Measurements from ENCODE around the gene OR6B3. TPM values are rescaled to one million over a fixed set of nuclear protein-coding genes. Genes with fewer than 3 reads are reported as not detected.

The OR6B3 gene
- total RNA-seq, 4 donors from 2014 or later: not detected

- Histone ChIP-seq H3K27ac (replicated peaks in 1 of 4) (no peak overlapping the region), H3K9me3 (no peaks in the 10 kb centered on the region), H3K4me1 (peaks cover 7 to 21% (median 15%) of the 10 kb centered on the region in 4 donors), H3K4me3 (no peak overlapping the region), H3K36me3 (peaks cover 66 to 80% (median 78%) of the 10 kb centered on the region in 4 donors), H3K27me3 (no peaks in the 10 kb centered on the region)
- no peak for DNase-seq (ENCODE audit: extremely low spot score)
- intact Hi-C loops (cut with DNase I): no loop called here
- WGBS: 92% methylated on average over 11 of the region's 11 CpGs
- TF ChIP-seq POLR2AphosphoS5 (IDR thresholded peaks at IDR 0.05) (no peak), EP300 (IDR thresholded peaks at IDR 0.05) (no peak), CTCF (IDR thresholded peaks at IDR 0.05) (no peak), POLR2A (IDR thresholded peaks at IDR 0.05; ENCODE audit: low read depth) (no peak)
Observed at GRCh38 chr2:240018071-240018750, 35.1 kb downstream of the OR6B3 start.

GRCh38 chr2:240014327-240014726 lies 39.0 kb downstream of the OR6B3 start:
- Histone ChIP-seq H3K27ac (replicated peaks in 1 of 4) (no peak overlapping the region), H3K4me3 (no peak overlapping the region), H3K36me3 (peaks cover 88 to 100% (median 96%) of the 10 kb centered on the region in 4 donors)

GRCh38 chr2:240013343-240013742 lies 40.0 kb downstream of the OR6B3 start:
- no peaks in the 10 kb centered on the region for H3K27me3 ChIP-seq
- peaks cover 85 to 100% (median 96%) of the 10 kb centered on the region in 4 donors for H3K36me3 ChIP-seq
- H3K27ac ChIP-seq (replicated peaks in 1 of 4): no peak overlapping the region
- 88% methylated on average over 1 of the region's 1 CpG for WGBS
- no peak overlapping the region for H3K4me3 ChIP-seq
- DNase-seq (ENCODE audit: extremely low spot score): no peak
- no peaks in the 10 kb centered on the region for H3K4me1 ChIP-seq
- H3K9me3 ChIP-seq: no peaks in the 10 kb centered on the region
- intact Hi-C loops (cut with DNase I): no loop called here
- TF ChIP-seq POLR2AphosphoS5 (IDR thresholded peaks at IDR 0.05) (no peak), EP300 (IDR thresholded peaks at IDR 0.05) (no peak)

More at GRCh38 chr2:240014327-240014726, 39.0 kb downstream of the OR6B3 start:
- DNase-seq (ENCODE audit: extremely low spot score): no peak
- no peaks in the 10 kb centered on the region for H3K4me1 ChIP-seq
- intact Hi-C loops (cut with DNase I): no loop called here
- H3K9me3 ChIP-seq: no peaks in the 10 kb centered on the region
- no peak for TF ChIP-seq CTCF (IDR thresholded peaks at IDR 0.05)
- TF ChIP-seq EP300 (IDR thresholded peaks at IDR 0.05): no peak
- no peak for TF ChIP-seq POLR2A (IDR thresholded peaks at IDR 0.05; ENCODE audit: low read depth)
- H3K27me3 ChIP-seq: no peaks in the 10 kb centered on the region
- WGBS: 92% methylated on average over 9 of the region's 9 CpGs

- WGBS: 59% methylated on average over 7 of the region's 7 CpGs
- Histone ChIP-seq H3K9me3 (no peaks in the 10 kb centered on the region), H3K27ac (replicated peaks in 1 of 4) (no peak overlapping the region), H3K4me3 (no peak overlapping the region), H3K36me3 (peaks cover 60 to 100% (median 98%) of the 10 kb centered on the region in 4 donors), H3K4me1 (no peaks in the 10 kb centered on the region), H3K27me3 (no peaks in the 10 kb centered on the region)
- TF ChIP-seq CTCF (IDR thresholded peaks at IDR 0.05) (no peak), POLR2A (IDR thresholded peaks at IDR 0.05; ENCODE audit: low read depth) (no peak), EP300 (IDR thresholded peaks at IDR 0.05) (no peak), POLR2AphosphoS5 (IDR thresholded peaks at IDR 0.05) (no peak)
- no peak for DNase-seq (ENCODE audit: extremely low spot score)
- intact Hi-C loops (cut with DNase I): no loop called here
Observed at GRCh38 chr2:240002983-240003382, 50.3 kb downstream of the OR6B3 start.

- Histone ChIP-seq H3K4me1 (no peaks in the 10 kb centered on the region), H3K27ac (replicated peaks in 1 of 4) (no peak overlapping the region), H3K4me3 (no peak overlapping the region), H3K9me3 (no peaks in the 10 kb centered on the region), H3K27me3 (no peaks in the 10 kb centered on the region), H3K36me3 (peaks cover 45 to 91% (median 78%) of the 10 kb centered on the region in 4 donors)
- TF ChIP-seq POLR2AphosphoS5 (IDR thresholded peaks at IDR 0.05): no peak
- no peak for TF ChIP-seq CTCF (IDR thresholded peaks at IDR 0.05)
- no peak for TF ChIP-seq EP300 (IDR thresholded peaks at IDR 0.05)
- TF ChIP-seq POLR2A (IDR thresholded peaks at IDR 0.05; ENCODE audit: low read depth): no peak
- 91% methylated on average over 11 of the region's 11 CpGs for WGBS
- no peak for DNase-seq (ENCODE audit: extremely low spot score)
- intact Hi-C loops (cut with DNase I): no loop called here
Observed at GRCh38 chr2:240000671-240001070, 52.6 kb downstream of the OR6B3 start.
